ENCODE measurements around the gene ATRNL1. TPM values are rescaled to one million over a fixed set of nuclear protein-coding genes. Genes with fewer than 3 reads are reported as not detected.

Gene ATRNL1
- total RNA-seq, 1 donor from 2014 or later: 0.93 TPM

- intact Hi-C loops (cut with DNase I): no loop called here
Measured at GRCh38 chr10:115107830-115108229, 14.7 kb downstream of the ATRNL1 start.

GRCh38 chr10:115117301-115117700, 24.1 kb downstream of the ATRNL1 start:
- no peaks in the 10 kb centered on the region for H3K4me1 ChIP-seq
- H3K27ac ChIP-seq: no peak overlapping the region
- intact Hi-C loops (cut with DNase I): no loop called here
- no peaks in the 10 kb centered on the region for H3K9me3 ChIP-seq
- no peaks in the 10 kb centered on the region for H3K36me3 ChIP-seq
- no peak for TF ChIP-seq CTCF (IDR thresholded peaks at IDR 0.05)
- no peak for ATAC-seq
- DNase-seq: no peak
- H3K27me3 ChIP-seq: peaks cover 5% of the 10 kb centered on the region
- no peak overlapping the region for H3K4me3 ChIP-seq

More at GRCh38 chr10:115107830-115108229, 14.7 kb downstream of the ATRNL1 start:
- no peaks in the 10 kb centered on the region for H3K36me3 ChIP-seq
- peaks cover 6% of the 10 kb centered on the region for H3K9me3 ChIP-seq
- no peak overlapping the region for H3K27ac ChIP-seq
- H3K4me3 ChIP-seq: no peak overlapping the region
- no peaks in the 10 kb centered on the region for H3K27me3 ChIP-seq
- DNase-seq (no peak), ATAC-seq (no peak)
- no peak for TF ChIP-seq CTCF (IDR thresholded peaks at IDR 0.05)
- no peaks in the 10 kb centered on the region for H3K4me1 ChIP-seq

GRCh38 chr10:115118346-115118745, 25.2 kb downstream of the ATRNL1 start:
- H3K9me3 ChIP-seq: no peaks in the 10 kb centered on the region
- no peak overlapping the region for H3K27ac ChIP-seq
- no peaks in the 10 kb centered on the region for H3K4me1 ChIP-seq
- intact Hi-C loops (cut with DNase I): no loop called here
- no peak for DNase-seq
- ATAC-seq: no peak
- no peaks in the 10 kb centered on the region for H3K36me3 ChIP-seq
- no peak for TF ChIP-seq CTCF (IDR thresholded peaks at IDR 0.05)
- peaks cover 5% of the 10 kb centered on the region for H3K27me3 ChIP-seq
- no peak overlapping the region for H3K4me3 ChIP-seq

GRCh38 chr10:115125505-115125904, 32.3 kb downstream of the ATRNL1 start:
- Histone ChIP-seq H3K4me3 (no peak overlapping the region), H3K27ac (no peak overlapping the region), H3K36me3 (no peaks in the 10 kb centered on the region), H3K27me3 (peaks cover 5% of the 10 kb centered on the region), H3K4me1 (no peaks in the 10 kb centered on the region), H3K9me3 (no peaks in the 10 kb centered on the region)
- ATAC-seq (no peak), DNase-seq (no peak)
- no peak for TF ChIP-seq CTCF (IDR thresholded peaks at IDR 0.05)
- intact Hi-C loops (cut with DNase I): no loop called here

- TF ChIP-seq CTCF (IDR thresholded peaks at IDR 0.05): peak; percentile 41
- no peaks in the 10 kb centered on the region for H3K4me1 ChIP-seq
- intact Hi-C loops (cut with DNase I): no loop called here
Measured at GRCh38 chr10:115129752-115130151, 36.6 kb downstream of the ATRNL1 start.

GRCh38 chr10:115136616-115137015, 43.5 kb downstream of the ATRNL1 start:
- H3K27me3 ChIP-seq: no peaks in the 10 kb centered on the region
- no peak for TF ChIP-seq CTCF (IDR thresholded peaks at IDR 0.05)
- no peak overlapping the region for H3K4me3 ChIP-seq
- H3K4me1 ChIP-seq: no peaks in the 10 kb centered on the region
- no peaks in the 10 kb centered on the region for H3K9me3 ChIP-seq
- intact Hi-C loops (cut with DNase I): no loop called here
- no peak overlapping the region for H3K27ac ChIP-seq
- DNase-seq (no peak), ATAC-seq (no peak)
- H3K36me3 ChIP-seq: no peaks in the 10 kb centered on the region

More at GRCh38 chr10:115129752-115130151, 36.6 kb downstream of the ATRNL1 start:
- ATAC-seq (no peak), DNase-seq (no peak)
- Histone ChIP-seq H3K27ac (no peak overlapping the region), H3K27me3 (no peaks in the 10 kb centered on the region), H3K36me3 (no peaks in the 10 kb centered on the region), H3K4me3 (no peak overlapping the region), H3K9me3 (no peaks in the 10 kb centered on the region)
